Measurements from ENCODE around the gene SUCNR1. TPM values are rescaled to one million over a fixed set of nuclear protein-coding genes. Genes with fewer than 3 reads are reported as not detected.

The SUCNR1 gene
- under 1 TPM in 2 of 4 donors, not detected in 2; 0.14 to 0.48 TPM for total RNA-seq

- Histone ChIP-seq H3K9me3 (no peaks in the 10 kb centered on the region), H3K27ac (peak within 1 kb of the TSS in 1 of 4 donors; percentile 38), H3K4me3 (no peak within 1 kb of the TSS), H3K36me3 (no peaks in the 10 kb centered on the region), H3K4me1 (peaks cover 0 to 23% (median 0%) of the 10 kb centered on the region in 4 donors), H3K27me3 (no peaks in the 10 kb centered on the region)
- intact Hi-C loops (cut with DNase I; ENCODE audit: low total_unique reads), result no loop called here
- no peak for DNase-seq
- in situ Hi-C loops (cut with MboI; ENCODE audit: low pct_ligation_motif_present in 1 of 4, low pct_unique_long_range_greater_than_20kb in 1 of 4, low sequenced_read_pairs in 3 of 4), result no loop called here
- TF ChIP-seq POLR2AphosphoS5 (IDR thresholded peaks at IDR 0.05), result no peak
- TF ChIP-seq EP300 (IDR thresholded peaks at IDR 0.05; ENCODE audit: low read depth), result no peak
- no peak for TF ChIP-seq POLR2A (IDR thresholded peaks at IDR 0.05)
- TF ChIP-seq, protein P1, sequence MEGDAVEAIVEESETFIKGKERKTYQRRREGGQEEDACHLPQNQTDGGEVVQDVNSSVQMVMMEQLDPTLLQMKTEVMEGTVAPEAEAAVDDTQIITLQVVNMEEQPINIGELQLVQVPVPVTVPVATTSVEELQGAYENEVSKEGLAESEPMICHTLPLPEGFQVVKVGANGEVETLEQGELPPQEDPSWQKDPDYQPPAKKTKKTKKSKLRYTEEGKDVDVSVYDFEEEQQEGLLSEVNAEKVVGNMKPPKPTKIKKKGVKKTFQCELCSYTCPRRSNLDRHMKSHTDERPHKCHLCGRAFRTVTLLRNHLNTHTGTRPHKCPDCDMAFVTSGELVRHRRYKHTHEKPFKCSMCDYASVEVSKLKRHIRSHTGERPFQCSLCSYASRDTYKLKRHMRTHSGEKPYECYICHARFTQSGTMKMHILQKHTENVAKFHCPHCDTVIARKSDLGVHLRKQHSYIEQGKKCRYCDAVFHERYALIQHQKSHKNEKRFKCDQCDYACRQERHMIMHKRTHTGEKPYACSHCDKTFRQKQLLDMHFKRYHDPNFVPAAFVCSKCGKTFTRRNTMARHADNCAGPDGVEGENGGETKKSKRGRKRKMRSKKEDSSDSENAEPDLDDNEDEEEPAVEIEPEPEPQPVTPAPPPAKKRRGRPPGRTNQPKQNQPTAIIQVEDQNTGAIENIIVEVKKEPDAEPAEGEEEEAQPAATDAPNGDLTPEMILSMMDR (IDR thresholded peaks at IDR 0.05), result no peak
Measured at GRCh38 chr3:151873398-151873797, at the start of gene SUCNR1. Gene SUCNR1 (plus strand): TSS chr3:151873643. CDS start chr3:151879893, 6,250 bp downstream.

- no peak overlapping the region for H3K27ac ChIP-seq
- no peaks in the 10 kb centered on the region for H3K9me3 ChIP-seq
- intact Hi-C loops (cut with DNase I; ENCODE audit: low total_unique reads) (no loop called here), in situ Hi-C loops (cut with MboI; ENCODE audit: low pct_ligation_motif_present in 1 of 4, low pct_unique_long_range_greater_than_20kb in 1 of 4, low sequenced_read_pairs in 3 of 4) (no loop called here)
- DNase-seq, result no peak
- H3K27me3 ChIP-seq, result no peaks in the 10 kb centered on the region
- H3K4me3 ChIP-seq, result no peak overlapping the region
- H3K4me1 ChIP-seq, result no peaks in the 10 kb centered on the region
- H3K36me3 ChIP-seq, result no peaks in the 10 kb centered on the region
- no peak for TF ChIP-seq POLR2A (IDR thresholded peaks at IDR 0.05)
- TF ChIP-seq EP300 (IDR thresholded peaks at IDR 0.05; ENCODE audit: low read depth), result no peak
- TF ChIP-seq, protein P1 (IDR thresholded peaks at IDR 0.05), result no peak
- TF ChIP-seq POLR2AphosphoS5 (IDR thresholded peaks at IDR 0.05), result no peak
- 81% methylated on average over 3 of the region's 3 CpGs; no CpG with 5 or more reads in 1 of the 2 donors for WGBS, 2 donors (ENCODE audit: low coverage in 1 of 2)
Measured at GRCh38 chr3:151827816-151828215, 45.6 kb upstream of the SUCNR1 start.

DNA sequence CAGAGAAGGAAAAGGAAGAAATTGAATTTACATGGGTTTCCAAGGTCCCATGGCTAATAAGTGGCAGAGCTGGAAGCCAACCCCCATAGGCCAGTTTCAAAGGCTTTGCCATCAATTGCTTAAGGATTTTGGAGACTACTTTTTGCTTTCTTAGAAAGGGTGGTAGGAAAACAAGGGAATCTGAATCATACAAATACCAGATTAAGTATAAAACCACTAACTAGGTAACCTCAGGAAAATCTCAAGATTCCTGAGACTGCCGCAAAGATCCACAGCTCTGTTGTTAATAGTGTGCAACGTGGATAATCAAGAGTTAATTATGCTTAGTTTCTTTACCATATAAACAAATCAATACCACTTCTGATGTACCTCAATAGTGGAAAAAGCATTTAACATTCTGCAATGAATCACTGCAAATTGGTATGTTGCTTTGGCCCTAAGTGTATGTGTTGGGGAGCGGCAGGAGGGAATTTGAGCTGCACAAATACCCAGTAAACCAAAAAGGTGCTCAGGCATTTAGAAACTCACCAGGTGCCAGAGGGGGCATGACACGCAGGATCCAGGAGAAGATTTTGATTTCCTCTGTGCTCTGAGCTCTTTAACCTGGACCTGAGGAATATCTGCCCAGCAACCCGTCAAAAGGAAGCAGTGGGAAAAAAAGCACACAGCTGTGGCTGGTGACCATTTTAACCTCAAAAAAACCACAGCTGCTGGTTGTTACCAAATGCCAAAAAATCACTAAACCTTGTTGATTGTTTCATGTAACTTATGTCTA is 37.5 kb upstream of the SUCNR1 start:
- Histone ChIP-seq H3K36me3 (no peaks in the 10 kb centered on the region), H3K4me1 (peaks cover 0 to 17% (median 4%) of the 10 kb centered on the region in 4 donors), H3K4me3 (no peak overlapping the region), H3K9me3 (no peaks in the 10 kb centered on the region), H3K27me3 (no peaks in the 10 kb centered on the region), H3K27ac (no peak overlapping the region)
- DNase-seq, result no peak
- intact Hi-C loops (cut with DNase I; ENCODE audit: low total_unique reads), result no loop called here
- TF ChIP-seq, protein P1 (IDR thresholded peaks at IDR 0.05), result no peak
- TF ChIP-seq EP300 (IDR thresholded peaks at IDR 0.05; ENCODE audit: low read depth), result no peak
- TF ChIP-seq POLR2AphosphoS5 (IDR thresholded peaks at IDR 0.05), result no peak
- no peak for TF ChIP-seq POLR2A (IDR thresholded peaks at IDR 0.05)
- in situ Hi-C loops (cut with MboI; ENCODE audit: low pct_ligation_motif_present in 1 of 4, low pct_unique_long_range_greater_than_20kb in 1 of 4, low sequenced_read_pairs in 3 of 4), result loop anchor here (5.0 to 10.0 kb wide), 4 partner anchors 391 to 401 kb away; no protein-coding TSS in a partner anchor
- 67 to 78% methylated on average over 4 to 5 of the region's 5 CpGs for WGBS, 2 donors (ENCODE audit: low coverage in 1 of 2)

DNA sequence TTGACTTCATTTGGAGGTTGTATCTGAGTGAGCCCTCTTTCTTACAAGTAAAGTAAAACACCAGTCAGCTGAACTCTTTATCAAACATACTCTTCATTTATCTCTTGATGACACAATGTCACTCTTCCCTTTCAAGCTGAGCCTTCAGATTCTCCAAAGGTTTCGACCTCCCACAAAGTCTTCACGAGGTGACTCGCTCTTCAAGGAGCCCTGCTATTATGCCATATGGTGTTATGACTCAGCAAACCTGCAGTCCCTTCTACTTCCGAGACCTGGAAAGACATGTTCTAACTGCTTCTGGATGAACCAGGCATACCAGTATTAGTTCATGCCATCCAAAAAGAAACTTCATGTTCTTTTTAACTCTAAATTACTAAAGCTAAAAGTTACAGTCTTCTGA is 36.4 kb upstream of the SUCNR1 start:
- H3K4me1 ChIP-seq, result peaks cover 0 to 17% (median 4%) of the 10 kb centered on the region in 4 donors
- no peaks in the 10 kb centered on the region for H3K9me3 ChIP-seq
- intact Hi-C loops (cut with DNase I; ENCODE audit: low total_unique reads), result no loop called here
- no peaks in the 10 kb centered on the region for H3K27me3 ChIP-seq
- no peak overlapping the region for H3K27ac ChIP-seq
- no peak for DNase-seq
- no peaks in the 10 kb centered on the region for H3K36me3 ChIP-seq
- 53 to 61% methylated on average over 4 of the region's 4 CpGs for WGBS, 2 donors (ENCODE audit: low coverage in 1 of 2)
- TF ChIP-seq, protein P1 (IDR thresholded peaks at IDR 0.05), result no peak
- TF ChIP-seq POLR2AphosphoS5 (IDR thresholded peaks at IDR 0.05) (no peak), POLR2A (IDR thresholded peaks at IDR 0.05) (no peak), EP300 (IDR thresholded peaks at IDR 0.05; ENCODE audit: low read depth) (no peak)
- in situ Hi-C loops (cut with MboI; ENCODE audit: low pct_ligation_motif_present in 1 of 4, low pct_unique_long_range_greater_than_20kb in 1 of 4, low sequenced_read_pairs in 3 of 4), result loop anchor here (5.0 to 10.0 kb wide), 4 partner anchors 392 to 402 kb away; no protein-coding TSS in a partner anchor
- no peak overlapping the region for H3K4me3 ChIP-seq
